ENCODE results near the gene PHF21A.

- no peak for TF ChIP-seq POLR2A (IDR thresholded peaks at IDR 0.05)
- TF ChIP-seq CTCF (IDR thresholded peaks at IDR 0.05) = no peak
These were observed 58.1 kb downstream of the PHF21A start for GRCh38 chr11:46063138-46063537.
